ENCODE measurements around the gene AP2B1. TPM values are rescaled to one million over a fixed set of nuclear protein-coding genes. Genes with fewer than 3 reads are reported as not detected.
A peak's percentile ranks its signal among the peaks of the same experiment; 100 is the strongest.

The AP2B1 gene
- total RNA-seq (100 to 1,000 TPM; 160 to 165 TPM), polyA plus RNA-seq (10 to 100 TPM; 54.1 to 75.4 TPM)

GRCh38 chr17:35587074-35587961 is at the start of gene AP2B1:
TSS of gene AP2B1 (plus strand) at chr17:35587322. CDS start at chr17:35594031, 6,709 bp downstream.
- Mint-ChIP-seq H3K27me3 (peaks cover 0 to 3% of the 10 kb centered on the region in 2 donors), H3K36me3 (peaks cover 0 to 7% of the 10 kb centered on the region in 2 donors), H3K9me3 (peaks cover 0 to 4% (median 0%) of the 10 kb centered on the region in 8 donors), H3K27ac (peak within 1 kb of the TSS; percentile 94 to 100 (median 99)), H3K4me3 (peak within 1 kb of the TSS; percentile 94 to 100 (median 100)), H3K4me1 (peaks cover 25 to 41% (median 34%) of the 10 kb centered on the region in 4 donors)
- ChIA-PET POLR2A (ENCODE audit: partially characterized antibody) (interaction anchor here (0.8 to 4.5 kb wide), 18 partner anchors 9 to 426 kb away, joined by 3 to 130 read pairs (median 4); partner anchors contain the start of genes PEX12, SLFN5 and TAF15), CTCF (ENCODE audit: partially characterized antibody) (interaction anchor here (0.8 to 1.8 kb wide), 6 partner anchors 9 to 444 kb away, joined by 3 to 5 read pairs (median 4); partner anchors contain the start of gene PEX12)
- H3K27me3 ChIP-seq (ENCODE audit: insufficient read depth, low read length) = no peaks in the 10 kb centered on the region
- peaks cover 41% of the 10 kb centered on the region for H3K4me1 ChIP-seq (ENCODE audit: insufficient read depth, low read length)
- H3K9me3 ChIP-seq (ENCODE audit: control insufficient read depth in 1 of 2, low read length in 2 of 2) = no peaks in the 10 kb centered on the region
- no peaks in the 10 kb centered on the region for H3K36me3 ChIP-seq (ENCODE audit: insufficient read depth, low read length)
- peak within 1 kb of the TSS; percentile 81 to 97 for H3K4me3 ChIP-seq (ENCODE audit: low read length in 2 of 2)
- peak within 1 kb of the TSS; percentile 94 for H3K27ac ChIP-seq (ENCODE audit: low read depth, low read length)
- intact Hi-C loops (cut with micrococcal nuclease) = loop anchor here (5.0 kb wide), 1 partner anchor 220 kb away; the partner anchor contains the start of gene TAF15
- peak; percentile 97 to 99 (median 98) for DNase-seq

GRCh38 chr17:35537601-35538141 is 49.5 kb upstream of the AP2B1 start, which contains the start of gene SLFN12L:
TSS of gene SLFN12L (minus strand) at chr17:35537678. CDS start at chr17:35522364, 15,314 bp downstream.
- H3K4me3 Mint-ChIP-seq = peak within 1 kb of the TSS; percentile 88 to 98 (median 94)
- H3K36me3 ChIP-seq (ENCODE audit: insufficient read depth, low read length) = no peaks in the 10 kb centered on the region
- H3K27me3 ChIP-seq (ENCODE audit: insufficient read depth, low read length) = no peaks in the 10 kb centered on the region
- ChIA-PET CTCF (ENCODE audit: partially characterized antibody) (interaction anchor here (1.0 to 13.7 kb wide), 14 partner anchors 15 to 371 kb away, joined by 3 to 270 read pairs (median 6); partner anchors contain the start of genes PEX12 and SLFN5), POLR2A (ENCODE audit: partially characterized antibody) (interaction anchor here (0.5 to 13.6 kb wide), 34 partner anchors 10 to 492 kb away, joined by 3 to 316 read pairs (median 4); partner anchors contain the start of genes NLE1, PEX12, RFFL and SLFN11)
- peak in 4 of 5 donors; percentile 42 to 59 (median 48) for DNase-seq
- peaks cover 58% of the 10 kb centered on the region for H3K4me1 ChIP-seq (ENCODE audit: insufficient read depth, low read length)
- peaks cover 40 to 69% (median 49%) of the 10 kb centered on the region in 4 donors for H3K4me1 Mint-ChIP-seq
- peak within 1 kb of the TSS; percentile 71 to 98 for H3K4me3 ChIP-seq (ENCODE audit: low read length in 2 of 2)
- peaks cover 16 to 21% of the 10 kb centered on the region in 2 donors for H3K36me3 Mint-ChIP-seq
- H3K9me3 Mint-ChIP-seq = peaks cover 0 to 2% (median 0%) of the 10 kb centered on the region in 8 donors
- H3K27me3 Mint-ChIP-seq = no peaks in the 10 kb centered on the region
- no peaks in the 10 kb centered on the region for H3K9me3 ChIP-seq (ENCODE audit: control insufficient read depth in 1 of 2, low read length in 2 of 2)
- H3K27ac ChIP-seq (ENCODE audit: low read depth, low read length) = peak within 1 kb of the TSS; percentile 74
- intact Hi-C loops (cut with micrococcal nuclease) = loop anchor here (2.0 to 5.0 kb wide), 4 partner anchors 17 to 210 kb away; partner anchors contain the start of genes PEX12 and SLFN11
- H3K27ac Mint-ChIP-seq = peak within 1 kb of the TSS; percentile 80 to 96 (median 95)

GRCh38 chr17:35539659-35540026 is 47.5 kb upstream of the AP2B1 start:
- Mint-ChIP-seq H3K36me3 (peaks cover 9 to 12% of the 10 kb centered on the region in 2 donors), H3K27ac (peak overlapping the region; percentile 80 to 96 (median 95)), H3K4me1 (peaks cover 35 to 66% (median 47%) of the 10 kb centered on the region in 4 donors), H3K9me3 (no peaks in the 10 kb centered on the region), H3K4me3 (peak overlapping the region; percentile 83 to 98 (median 90)), H3K27me3 (no peaks in the 10 kb centered on the region)
- ChIA-PET CTCF (ENCODE audit: partially characterized antibody) (interaction anchor here (0.7 to 13.7 kb wide), 23 partner anchors 9 to 379 kb away, joined by 3 to 270 read pairs (median 4); partner anchors contain the start of genes PEX12 and SLFN5), POLR2A (ENCODE audit: partially characterized antibody) (interaction anchor here (0.6 to 13.6 kb wide), 27 partner anchors 15 to 517 kb away, joined by 3 to 316 read pairs (median 4); partner anchors contain the start of genes PEX12, SLFN11, SLFN13 and SLFN5)
- H3K4me3 ChIP-seq (ENCODE audit: low read length in 2 of 2) = peak overlapping the region; percentile 32 to 79
- H3K27ac ChIP-seq (ENCODE audit: low read depth, low read length) = peak overlapping the region; percentile 74
- H3K36me3 ChIP-seq (ENCODE audit: insufficient read depth, low read length) = no peaks in the 10 kb centered on the region
- H3K4me1 ChIP-seq (ENCODE audit: insufficient read depth, low read length) = peaks cover 45% of the 10 kb centered on the region
- intact Hi-C loops (cut with micrococcal nuclease) = loop anchor here (1.0 to 5.0 kb wide), 7 partner anchors 39 to 368 kb away; partner anchors contain the start of genes PEX12 and SLFN11
- H3K27me3 ChIP-seq (ENCODE audit: insufficient read depth, low read length) = no peaks in the 10 kb centered on the region
- DNase-seq = no peak
- no peaks in the 10 kb centered on the region for H3K9me3 ChIP-seq (ENCODE audit: control insufficient read depth in 1 of 2, low read length in 2 of 2)

- H3K36me3 Mint-ChIP-seq = peaks cover 7 to 9% of the 10 kb centered on the region in 2 donors
- peaks cover 32 to 62% (median 45%) of the 10 kb centered on the region in 4 donors for H3K4me1 Mint-ChIP-seq
- no peaks in the 10 kb centered on the region for H3K9me3 ChIP-seq (ENCODE audit: control insufficient read depth in 1 of 2, low read length in 2 of 2)
- ChIA-PET CTCF (ENCODE audit: partially characterized antibody) (interaction anchor here (0.7 to 13.7 kb wide), 9 partner anchors 19 to 374 kb away, joined by 3 to 270 read pairs (median 11); partner anchors contain the start of genes AP2B1 and SLFN5), POLR2A (ENCODE audit: partially characterized antibody) (interaction anchor here (0.9 to 13.6 kb wide), 13 partner anchors 8 to 380 kb away, joined by 3 to 316 read pairs (median 10); partner anchors contain the start of genes PEX12, SLFN11, SLFN13 and SLFN5)
- peak in 4 of 5 donors; percentile 43 to 54 (median 50) for DNase-seq
- peak overlapping the region; percentile 60 to 79 for H3K4me3 ChIP-seq (ENCODE audit: low read length in 2 of 2)
- no peaks in the 10 kb centered on the region for H3K27me3 ChIP-seq (ENCODE audit: insufficient read depth, low read length)
- H3K4me3 Mint-ChIP-seq = peak overlapping the region; percentile 87 to 98 (median 92)
- H3K36me3 ChIP-seq (ENCODE audit: insufficient read depth, low read length) = no peaks in the 10 kb centered on the region
- no peaks in the 10 kb centered on the region for H3K9me3 Mint-ChIP-seq
- intact Hi-C loops (cut with micrococcal nuclease) = no loop called here
- peaks cover 45% of the 10 kb centered on the region for H3K4me1 ChIP-seq (ENCODE audit: insufficient read depth, low read length)
- peak overlapping the region; percentile 74 for H3K27ac ChIP-seq (ENCODE audit: low read depth, low read length)
- no peaks in the 10 kb centered on the region for H3K27me3 Mint-ChIP-seq
- peak overlapping the region; percentile 80 to 98 (median 95) for H3K27ac Mint-ChIP-seq
These were observed 46.3 kb upstream of the AP2B1 start for GRCh38 chr17:35540589-35541404.

GRCh38 chr17:35541434-35541833 is 45.7 kb upstream of the AP2B1 start:
- CTCF ChIA-PET (ENCODE audit: partially characterized antibody) = interaction anchor here (0.9 to 13.7 kb wide), 6 partner anchors 7 to 279 kb away, joined by 3 to 270 read pairs (median 4); partner anchors contain the start of gene AP2B1
- Histone ChIP-seq H3K27me3 (ENCODE audit: insufficient read depth, low read length) (no peaks in the 10 kb centered on the region), H3K9me3 (ENCODE audit: control insufficient read depth in 1 of 2, low read length in 2 of 2) (no peaks in the 10 kb centered on the region), H3K4me3 (ENCODE audit: low read length in 2 of 2) (peak overlapping the region in 1 of 2 donors; percentile 60), H3K4me1 (ENCODE audit: insufficient read depth, low read length) (peaks cover 45% of the 10 kb centered on the region), H3K36me3 (ENCODE audit: insufficient read depth, low read length) (no peaks in the 10 kb centered on the region), H3K27ac (ENCODE audit: low read depth, low read length) (peak overlapping the region; percentile 74)
- Mint-ChIP-seq H3K4me1 (peaks cover 32 to 57% (median 43%) of the 10 kb centered on the region in 4 donors), H3K27me3 (no peaks in the 10 kb centered on the region), H3K36me3 (peaks cover 4 to 7% of the 10 kb centered on the region in 2 donors), H3K4me3 (peak overlapping the region; percentile 87 to 98 (median 92)), H3K27ac (peak overlapping the region; percentile 80 to 98 (median 95)), H3K9me3 (no peaks in the 10 kb centered on the region)
- intact Hi-C loops (cut with micrococcal nuclease) = no loop called here
- no peak for DNase-seq
- POLR2A ChIA-PET (ENCODE audit: partially characterized antibody) = interaction anchor here (0.7 to 13.6 kb wide), 11 partner anchors 14 to 381 kb away, joined by 3 to 316 read pairs (median 6); partner anchors contain the start of genes AP2B1, PEX12, SLFN11 and SLFN13

All from CD4-positive, alpha-beta memory T cell (primary cell).